Measurements from ENCODE around the gene PIP5K1B.

DNA sequence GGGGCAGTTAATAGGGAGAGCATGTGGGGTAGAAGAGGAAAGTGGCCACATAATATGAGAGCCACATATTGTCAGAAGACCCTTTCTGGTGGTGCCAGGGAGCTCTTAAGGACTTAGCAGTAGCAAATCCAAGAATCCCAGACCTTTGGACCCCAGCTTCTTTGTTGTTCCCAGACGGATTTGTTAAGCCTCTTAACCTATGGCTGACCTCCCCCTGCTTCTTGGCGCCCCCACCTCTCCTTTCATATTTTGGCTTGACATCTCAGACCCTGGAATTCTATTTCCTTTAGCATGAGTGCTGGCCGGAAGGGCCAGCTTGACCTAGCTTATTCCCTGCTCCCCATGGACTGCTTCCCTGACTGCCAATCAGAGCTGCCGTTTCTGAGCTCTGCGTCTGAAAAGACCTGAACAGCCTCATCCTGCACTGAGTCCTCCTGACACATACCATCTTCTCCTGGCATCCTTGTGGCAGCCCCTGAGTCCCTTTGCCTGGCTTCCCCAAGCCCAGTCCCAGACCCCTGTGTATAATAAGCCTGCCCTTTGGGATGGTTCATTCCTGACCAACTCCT lies 192.6 kb downstream of the PIP5K1B start:
- TF ChIP-seq POLR2A (IDR thresholded peaks at IDR 0.05): no peak
- TF ChIP-seq, protein P1, sequence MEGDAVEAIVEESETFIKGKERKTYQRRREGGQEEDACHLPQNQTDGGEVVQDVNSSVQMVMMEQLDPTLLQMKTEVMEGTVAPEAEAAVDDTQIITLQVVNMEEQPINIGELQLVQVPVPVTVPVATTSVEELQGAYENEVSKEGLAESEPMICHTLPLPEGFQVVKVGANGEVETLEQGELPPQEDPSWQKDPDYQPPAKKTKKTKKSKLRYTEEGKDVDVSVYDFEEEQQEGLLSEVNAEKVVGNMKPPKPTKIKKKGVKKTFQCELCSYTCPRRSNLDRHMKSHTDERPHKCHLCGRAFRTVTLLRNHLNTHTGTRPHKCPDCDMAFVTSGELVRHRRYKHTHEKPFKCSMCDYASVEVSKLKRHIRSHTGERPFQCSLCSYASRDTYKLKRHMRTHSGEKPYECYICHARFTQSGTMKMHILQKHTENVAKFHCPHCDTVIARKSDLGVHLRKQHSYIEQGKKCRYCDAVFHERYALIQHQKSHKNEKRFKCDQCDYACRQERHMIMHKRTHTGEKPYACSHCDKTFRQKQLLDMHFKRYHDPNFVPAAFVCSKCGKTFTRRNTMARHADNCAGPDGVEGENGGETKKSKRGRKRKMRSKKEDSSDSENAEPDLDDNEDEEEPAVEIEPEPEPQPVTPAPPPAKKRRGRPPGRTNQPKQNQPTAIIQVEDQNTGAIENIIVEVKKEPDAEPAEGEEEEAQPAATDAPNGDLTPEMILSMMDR (IDR thresholded peaks at IDR 0.05): no peak
